Urothelium cell line (cell line): ENCODE results near the gene DIPK1A.

Source experiments
- DNase-seq: peaks from one replicate; pipeline ENCODE4 v3.0.0; 2011; ENCODE audit warnings: low spot score, mixed read lengths
- FAIRE-seq: peaks from 2 replicates; lab custom pipeline; 2011; peaks lifted over from hg19 to GRCh38; lab: Jason Lieb, UNC

Gene DIPK1A

GRCh38 chr1:92879316-92879968 lies 81.8 kb downstream of the DIPK1A start:
- FAIRE-seq (no peak), DNase-seq (no peak)

GRCh38 chr1:92877792-92878191 lies 83.5 kb downstream of the DIPK1A start:
- no peak for DNase-seq
- no peak for FAIRE-seq

- no peak for FAIRE-seq
- no peak for DNase-seq
Measured at GRCh38 chr1:92877081-92877711, 84.1 kb downstream of the DIPK1A start.

GRCh38 chr1:92876351-92876750 lies 84.9 kb downstream of the DIPK1A start:
- no peak for DNase-seq
- no peak for FAIRE-seq

- FAIRE-seq (no peak), DNase-seq (no peak)
Measured at GRCh38 chr1:92874987-92875386, 86.3 kb downstream of the DIPK1A start.

- FAIRE-seq (no peak), DNase-seq (no peak)
Measured at GRCh38 chr1:92872719-92873118, 88.5 kb downstream of the DIPK1A start.

GRCh38 chr1:92870591-92870990 lies 90.7 kb downstream of the DIPK1A start:
- FAIRE-seq (no peak), DNase-seq (no peak)

GRCh38 chr1:92864131-92864530 lies 97.1 kb downstream of the DIPK1A start:
- FAIRE-seq (no peak), DNase-seq (no peak)

- FAIRE-seq (no peak), DNase-seq (no peak)
Measured at GRCh38 chr1:92862605-92863004, 98.7 kb downstream of the DIPK1A start.

- DNase-seq (no peak), FAIRE-seq (no peak)
Measured at GRCh38 chr1:92859400-92860039, 101.7 kb downstream of the DIPK1A start.

- DNase-seq (peak; percentile 56), FAIRE-seq (peak; percentile 23)
Measured at GRCh38 chr1:92858564-92859399, 102.5 kb downstream of the DIPK1A start.

- FAIRE-seq = no peak
Measured at GRCh38 chr1:92857817-92858216, 103.4 kb downstream of the DIPK1A start.

GRCh38 chr1:92855236-92855635 lies 106.0 kb downstream of the DIPK1A start:
- no peak for FAIRE-seq
- no peak for DNase-seq

More at GRCh38 chr1:92857817-92858216, 103.4 kb downstream of the DIPK1A start:
- DNase-seq = no peak

GRCh38 chr1:92854101-92854785 lies 107.0 kb downstream of the DIPK1A start:
- no peak for FAIRE-seq
- DNase-seq = no peak

GRCh38 chr1:92853299-92853698 lies 108.0 kb downstream of the DIPK1A start:
- DNase-seq (no peak), FAIRE-seq (no peak)

GRCh38 chr1:92851729-92852128 lies 109.5 kb downstream of the DIPK1A start:
- no peak for FAIRE-seq

GRCh38 chr1:92850019-92850418 lies 111.2 kb downstream of the DIPK1A start:
- no peak for DNase-seq
- FAIRE-seq = no peak

More at GRCh38 chr1:92851729-92852128, 109.5 kb downstream of the DIPK1A start:
- no peak for DNase-seq

GRCh38 chr1:92848201-92848600 lies 113.1 kb downstream of the DIPK1A start:
- no peak for DNase-seq
- no peak for FAIRE-seq

GRCh38 chr1:92845908-92846307 lies 115.4 kb downstream of the DIPK1A start:
- no peak for FAIRE-seq

GRCh38 chr1:92844439-92844838 lies 116.8 kb downstream of the DIPK1A start:
- FAIRE-seq (no peak), DNase-seq (no peak)

More at GRCh38 chr1:92845908-92846307, 115.4 kb downstream of the DIPK1A start:
- DNase-seq = no peak
